NCI-H226 (cell line): ENCODE results near the gene FAM131A.

ENCODE experiments used
- DNase-seq: peaks from one replicate; pipeline ENCODE4 v3.0.0-alpha.2; 2015

FAM131A gene

DNA sequence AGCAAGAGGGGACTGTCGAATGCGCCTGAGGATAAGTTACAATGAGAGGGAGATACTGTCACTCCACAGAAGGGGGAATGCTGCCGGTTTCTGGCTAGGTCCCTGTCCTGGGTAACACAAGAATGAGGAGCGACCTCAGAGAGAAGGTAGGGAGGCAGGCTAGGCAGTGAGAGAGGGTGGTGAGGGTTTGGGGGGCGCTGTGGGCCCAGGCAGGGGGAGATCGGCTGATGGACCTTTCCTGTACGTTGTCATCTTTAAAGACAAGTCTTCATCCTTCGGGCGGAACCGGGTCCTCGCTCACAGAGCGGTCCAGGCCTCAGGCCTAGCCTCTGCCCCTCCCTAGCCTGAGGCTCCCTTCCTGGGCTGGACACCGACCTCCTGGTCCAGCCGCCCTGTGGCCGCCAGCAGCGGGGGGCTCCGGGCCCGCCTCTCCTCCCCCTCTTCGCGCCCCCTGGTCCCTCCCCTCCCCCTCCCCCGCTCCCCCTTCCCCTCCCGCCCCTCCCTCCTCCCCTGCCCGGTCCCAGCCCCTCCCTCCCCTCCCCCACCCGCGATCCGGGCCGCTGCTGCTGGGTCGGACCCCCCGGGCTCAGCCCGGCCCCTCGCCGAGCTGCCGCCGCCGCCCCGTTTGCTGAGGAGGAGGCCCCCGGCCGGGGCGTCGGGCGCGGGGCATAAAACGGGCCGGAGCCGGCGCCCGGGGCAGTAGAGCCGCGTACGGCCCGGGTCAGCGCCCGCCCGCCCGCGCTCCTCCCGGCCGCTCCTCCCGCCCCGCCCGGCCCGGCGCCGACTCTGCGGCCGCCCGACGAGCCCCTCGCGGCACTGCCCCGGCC, 42.2 kb downstream of the FAM131A start, which contains the start of gene CHRD:
Gene CHRD (plus strand): TSS at position 697 of the 827 bp plus-strand sequence. CDS start 265 bp downstream, outside the sequence.
- DNase-seq, result no peak

DNA sequence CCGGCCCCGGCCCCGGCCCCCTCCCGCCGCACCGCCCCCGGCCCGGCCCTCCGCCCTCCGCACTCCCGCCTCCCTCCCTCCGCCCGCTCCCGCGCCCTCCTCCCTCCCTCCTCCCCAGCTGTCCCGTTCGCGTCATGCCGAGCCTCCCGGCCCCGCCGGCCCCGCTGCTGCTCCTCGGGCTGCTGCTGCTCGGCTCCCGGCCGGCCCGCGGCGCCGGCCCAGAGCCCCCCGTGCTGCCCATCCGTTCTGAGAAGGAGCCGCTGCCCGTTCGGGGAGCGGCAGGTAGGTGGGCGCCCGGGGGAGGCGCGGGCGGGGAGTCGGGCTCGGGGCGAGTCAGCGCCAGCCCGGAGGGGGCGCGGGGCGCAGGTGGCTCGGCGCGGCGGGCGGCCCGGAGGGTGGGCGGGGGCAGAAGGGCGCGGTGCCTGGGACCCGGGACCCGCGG, 42.8 kb downstream of the FAM131A start:
- no peak for DNase-seq

GRCh38 chr3:184380627-184381260, 43.3 kb downstream of the FAM131A start:
- DNase-seq, result no peak

DNA sequence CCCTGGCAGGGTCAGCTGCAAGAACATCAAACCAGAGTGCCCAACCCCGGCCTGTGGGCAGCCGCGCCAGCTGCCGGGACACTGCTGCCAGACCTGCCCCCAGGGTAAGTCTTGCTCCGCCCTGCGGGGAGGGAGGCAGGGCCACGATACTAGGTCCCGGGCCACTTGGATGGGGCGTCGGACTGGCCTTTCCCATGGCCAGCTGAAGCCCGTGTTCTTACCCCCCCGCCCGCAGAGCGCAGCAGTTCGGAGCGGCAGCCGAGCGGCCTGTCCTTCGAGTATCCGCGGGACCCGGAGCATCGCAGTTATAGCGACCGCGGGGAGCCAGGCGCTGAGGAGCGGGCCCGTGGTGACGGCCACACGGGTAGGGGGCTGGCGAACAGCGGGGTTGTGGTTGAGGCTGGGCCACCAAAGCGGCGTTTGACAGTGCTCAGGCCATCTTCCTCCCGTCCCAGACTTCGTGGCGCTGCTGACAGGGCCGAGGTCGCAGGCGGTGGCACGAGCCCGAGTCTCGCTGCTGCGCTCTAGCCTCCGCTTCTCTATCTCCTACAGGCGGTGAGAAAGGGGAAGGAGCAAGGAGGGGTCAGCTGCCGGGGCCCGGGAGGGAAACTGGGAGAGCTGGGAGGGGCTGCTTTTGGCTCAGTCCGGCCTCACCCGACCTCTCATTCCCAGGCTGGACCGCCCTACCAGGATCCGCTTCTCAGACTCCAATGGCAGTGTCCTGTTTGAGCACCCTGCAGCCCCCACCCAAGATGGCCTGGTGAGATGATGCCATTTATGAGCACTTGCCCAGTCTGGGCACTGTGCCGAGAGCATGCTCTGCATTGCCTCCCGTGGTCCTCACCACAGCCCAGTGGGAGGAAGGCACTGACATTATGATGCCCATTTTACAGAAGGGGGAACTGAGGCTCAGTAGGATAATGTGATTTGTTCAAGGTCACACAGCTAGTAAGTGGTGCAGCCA, 44.1 kb downstream of the FAM131A start:
- DNase-seq, result no peak

DNA sequence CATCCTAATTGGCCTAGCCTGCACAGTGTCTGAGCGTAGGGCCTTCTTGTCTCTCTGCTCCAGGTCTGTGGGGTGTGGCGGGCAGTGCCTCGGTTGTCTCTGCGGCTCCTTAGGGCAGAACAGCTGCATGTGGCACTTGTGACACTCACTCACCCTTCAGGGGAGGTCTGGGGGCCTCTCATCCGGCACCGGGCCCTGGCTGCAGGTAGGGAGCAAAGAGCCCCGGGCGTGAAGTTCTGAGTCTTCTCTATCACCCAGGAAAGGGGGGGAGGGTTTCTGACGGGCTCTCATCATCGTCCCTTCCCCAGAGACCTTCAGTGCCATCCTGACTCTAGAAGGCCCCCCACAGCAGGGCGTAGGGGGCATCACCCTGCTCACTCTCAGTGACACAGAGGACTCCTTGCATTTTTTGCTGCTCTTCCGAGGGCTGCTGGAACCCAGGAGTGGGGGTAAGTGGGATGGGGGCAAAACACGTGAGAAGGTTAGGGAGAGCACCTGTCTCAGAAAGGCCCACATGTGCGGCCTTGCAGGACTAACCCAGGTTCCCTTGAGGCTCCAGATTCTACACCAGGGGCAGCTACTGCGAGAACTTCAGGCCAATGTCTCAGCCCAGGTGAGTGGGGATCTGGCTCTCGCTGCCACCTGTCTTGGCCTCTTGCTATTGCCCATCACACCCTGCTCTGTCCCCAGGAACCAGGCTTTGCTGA, 45.1 kb downstream of the FAM131A start:
- no peak for DNase-seq

GRCh38 chr3:184383033-184383740, 45.8 kb downstream of the FAM131A start:
- no peak for DNase-seq

- no peak for DNase-seq
Measured at GRCh38 chr3:184384342-184384741, 46.9 kb downstream of the FAM131A start.

- no peak for DNase-seq
Measured at GRCh38 chr3:184384856-184385422, 47.5 kb downstream of the FAM131A start.

DNA sequence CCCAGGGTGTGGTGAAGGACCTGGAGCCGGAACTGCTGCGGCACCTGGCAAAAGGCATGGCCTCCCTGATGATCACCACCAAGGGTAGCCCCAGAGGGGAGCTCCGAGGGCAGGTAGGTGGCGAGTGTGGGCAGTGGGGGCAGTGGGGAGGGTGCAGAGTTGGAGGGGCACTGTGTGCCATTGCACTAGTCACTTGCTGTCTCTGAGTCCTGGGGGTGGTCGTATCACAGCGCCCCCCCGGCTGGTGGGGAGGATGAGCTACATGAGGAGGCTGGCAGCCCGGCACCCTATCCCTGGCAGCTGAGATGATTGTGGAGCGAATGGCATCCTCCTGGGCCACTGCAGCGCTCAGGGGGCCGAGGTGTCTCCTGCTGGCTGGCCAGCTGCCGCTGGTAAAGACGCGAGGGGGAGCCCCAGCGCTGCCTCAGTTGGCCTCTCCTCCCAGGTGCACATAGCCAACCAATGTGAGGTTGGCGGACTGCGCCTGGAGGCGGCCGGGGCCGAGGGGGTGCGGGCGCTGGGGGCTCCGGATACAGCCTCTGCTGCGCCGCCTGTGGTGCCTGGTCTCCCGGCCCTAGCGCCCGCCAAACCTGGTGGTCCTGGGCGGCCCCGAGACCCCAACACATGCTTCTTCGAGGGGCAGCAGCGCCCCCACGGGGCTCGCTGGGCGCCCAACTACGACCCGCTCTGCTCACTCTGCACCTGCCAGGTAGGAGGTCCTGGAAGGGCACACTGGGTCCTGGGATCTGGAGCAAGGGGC, 48.8 kb downstream of the FAM131A start:
- DNase-seq, result no peak

- no peak for DNase-seq
Measured at GRCh38 chr3:184387174-184387714, 49.8 kb downstream of the FAM131A start.

GRCh38 chr3:184388164-184388935, 51.0 kb downstream of the FAM131A start:
- DNase-seq, result no peak

DNA sequence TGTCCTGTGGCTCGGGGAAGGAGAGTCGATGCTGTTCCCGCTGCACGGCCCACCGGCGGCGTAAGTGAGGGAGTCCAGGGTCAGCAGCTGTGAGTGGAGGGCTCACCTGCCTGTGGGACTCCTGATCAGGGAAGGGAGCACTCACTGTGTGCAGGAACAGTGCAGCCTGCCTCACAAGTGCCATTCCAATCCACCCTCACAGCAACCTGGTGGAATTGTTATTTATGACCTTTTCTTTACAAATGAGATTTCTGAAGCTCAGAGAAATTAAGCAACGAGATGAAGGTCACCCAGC, 51.5 kb downstream of the FAM131A start:
- DNase-seq, result no peak

GRCh38 chr3:184389384-184389783, 52.0 kb downstream of the FAM131A start:
- DNase-seq, result no peak

DNA sequence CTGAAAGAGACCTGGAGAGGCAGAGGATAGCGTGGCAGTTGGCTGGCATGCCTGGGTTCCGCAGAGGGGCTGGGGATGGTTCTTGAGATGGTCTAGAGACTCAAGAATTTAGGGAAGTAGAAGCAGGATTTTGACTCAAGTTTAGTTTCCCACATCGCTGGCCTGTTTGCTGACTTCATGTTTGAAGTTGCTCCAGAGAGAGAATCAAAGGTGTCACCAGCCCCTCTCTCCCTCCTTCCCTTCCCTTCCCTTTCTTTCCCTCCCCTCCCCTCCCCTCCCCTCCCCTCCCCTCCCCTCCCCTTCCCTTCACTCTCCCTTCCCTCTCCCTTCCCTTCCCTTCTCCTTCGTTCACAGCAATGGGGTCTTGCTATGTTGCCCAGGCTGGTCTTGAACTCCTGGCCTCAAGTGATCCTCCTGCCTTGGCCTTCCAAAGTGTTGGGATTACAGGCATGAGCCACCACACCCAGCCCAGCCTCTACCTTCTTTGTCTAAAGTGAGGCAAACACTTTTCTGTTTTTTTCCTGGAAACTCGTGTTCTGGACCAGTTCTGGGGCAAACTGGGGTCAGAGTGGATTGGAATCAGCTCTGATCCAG, 52.6 kb downstream of the FAM131A start:
- DNase-seq, result no peak

DNA sequence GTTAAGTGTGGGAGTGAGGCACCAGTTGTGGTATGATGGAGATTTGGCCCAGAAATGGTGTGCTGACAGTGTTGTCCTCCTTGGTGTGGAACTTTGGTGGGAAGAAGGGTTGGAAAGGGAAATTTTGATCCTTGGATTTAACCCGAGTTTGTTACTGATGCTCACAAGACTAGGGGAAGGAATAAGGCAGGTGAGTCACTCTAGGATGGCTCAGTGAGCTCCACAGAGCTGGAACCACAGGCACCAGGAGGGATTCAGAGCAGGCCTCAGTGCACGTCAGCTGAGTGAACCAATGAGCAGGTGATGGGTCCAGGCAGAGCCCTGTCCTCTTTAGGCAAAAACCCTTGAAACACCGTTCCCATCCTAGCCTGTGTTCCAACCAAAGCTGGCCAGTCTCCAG, 53.9 kb downstream of the FAM131A start:
- DNase-seq, result no peak

- no peak for DNase-seq
Measured at GRCh38 chr3:184395320-184395660, 57.9 kb downstream of the FAM131A start.
